NCI-H2107 treated with DMSO at 0.1 percent for 48 hours (cell line): ENCODE data around the gene LOC101059915.
"Not testable (repeated sequence)": the region's sequence is repeated elsewhere in the genome, so short reads cannot be mapped to it uniquely, and the experiment has no call there.

Experiments used
- DNase-seq: peaks from one replicate; lab custom pipeline; 2025; ENCODE audit not compliant: unreplicated experiment; lab: John Stamatoyannopoulos, UW

Gene LOC101059915

GRCh38 chrX:71671043-71671780, 3.9 kb downstream of the LOC101059915 start:
- DNase-seq, result no peak

- DNase-seq, result no peak
Measured at GRCh38 chrX:71671938-71672337, 4.6 kb downstream of the LOC101059915 start.

- DNase-seq, result not testable (repeated sequence)
Measured at GRCh38 chrX:71675636-71676035, 8.3 kb downstream of the LOC101059915 start.

GRCh38 chrX:71676068-71676795, 8.9 kb downstream of the LOC101059915 start:
- not testable (repeated sequence) for DNase-seq

- DNase-seq, result not testable (repeated sequence)
Measured at GRCh38 chrX:71677195-71677594, 9.8 kb downstream of the LOC101059915 start.

GRCh38 chrX:71679575-71680207, 12.3 kb downstream of the LOC101059915 start:
- DNase-seq, result no peak

GRCh38 chrX:71696641-71697465, 29.5 kb downstream of the LOC101059915 start:
- not testable (repeated sequence) for DNase-seq

GRCh38 chrX:71697466-71698298, 30.3 kb downstream of the LOC101059915 start:
- not testable (repeated sequence) for DNase-seq

- DNase-seq, result not testable (repeated sequence)
Measured at GRCh38 chrX:71698299-71699022, 31.1 kb downstream of the LOC101059915 start.

- DNase-seq, result not testable (repeated sequence)
Measured at GRCh38 chrX:71699023-71699344, 31.6 kb downstream of the LOC101059915 start.

GRCh38 chrX:71702853-71703252, 35.5 kb downstream of the LOC101059915 start:
- not testable (repeated sequence) for DNase-seq

- not testable (repeated sequence) for DNase-seq
Measured at GRCh38 chrX:71714064-71714463, 46.7 kb downstream of the LOC101059915 start.

GRCh38 chrX:71715551-71715950, 48.2 kb downstream of the LOC101059915 start:
- DNase-seq, result not testable (repeated sequence)

- not testable (repeated sequence) for DNase-seq
Measured at GRCh38 chrX:71716323-71716722, 49.0 kb downstream of the LOC101059915 start.

GRCh38 chrX:71718185-71718584, 50.8 kb downstream of the LOC101059915 start, which contains the start of gene CXorf49:
Gene CXorf49, minus strand, starts transcription at chrX:71718285. Its CDS starts 134 bp downstream, at chrX:71718151.
- not testable (repeated sequence) for DNase-seq

- DNase-seq, result not testable (repeated sequence)
Measured at GRCh38 chrX:71719195-71719594, 51.8 kb downstream of the LOC101059915 start.

- DNase-seq, result not testable (repeated sequence)
Measured at GRCh38 chrX:71720289-71720886, 53.0 kb downstream of the LOC101059915 start.
